Left ventricle myocardium superior (tissue), 1 donor: ENCODE results near the gene NAA10. TPM values are rescaled to one million over a fixed set of nuclear protein-coding genes. Genes with fewer than 3 reads are reported as not detected.

Experiments
- ATAC-seq: fragments of 200-7000 bp; cut with Tn5 transposase; one replicate; pipeline ENCODE4 v1.9.1; 2020; ENCODE audit warnings: mild to moderate bottlenecking, moderate library complexity
- DNase-seq: peaks from one replicate; pipeline ENCODE4 v3.0.0-alpha.2; 2020
- intact Hi-C: fragments of 100-400 bp; cut with micrococcal nuclease; formaldehyde crosslinking; loops from one replicate; pipeline ENCODE4 v1.11.0; 2022
- total RNA-seq: library from RNA; stranded (reverse); fragmentation: NEBNext Ultra II Directional; extraction: Animal tissue kit (Norgen Biotek cat#: 25700); gene quantifications from one replicate; pipeline ENCODE4 v1.2.1, GENCODE V29; 2021
- donor health status: DM: no; HTN: yes; CAD: no; lungs with severe emphysema.

NAA10 gene
- total RNA-seq, 1 donor from 2014 or later = 72.2 TPM

DNA sequence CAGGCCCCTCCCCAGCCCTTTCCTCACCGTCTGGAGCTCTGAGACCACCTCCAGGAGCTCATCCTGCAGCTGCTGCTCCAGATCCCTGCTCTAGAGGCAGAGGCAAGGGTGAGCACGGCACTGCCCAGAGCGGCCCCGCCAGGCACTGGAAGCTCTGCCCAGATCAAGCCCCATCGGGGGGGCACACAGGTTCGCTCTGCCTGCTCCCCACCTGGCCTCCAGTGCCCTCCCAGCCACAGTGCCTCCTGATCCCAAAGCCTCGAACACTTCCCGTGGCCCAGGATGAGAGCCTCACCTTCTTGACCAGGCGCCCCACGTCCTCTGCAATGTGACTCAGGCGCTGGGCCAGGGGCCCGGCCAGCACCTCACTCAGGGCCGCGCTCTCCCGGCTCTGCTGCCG lies 13.8 kb downstream of the NAA10 start:
- ATAC-seq (no peak), DNase-seq (no peak)
- intact Hi-C loops = no loop called here

DNA sequence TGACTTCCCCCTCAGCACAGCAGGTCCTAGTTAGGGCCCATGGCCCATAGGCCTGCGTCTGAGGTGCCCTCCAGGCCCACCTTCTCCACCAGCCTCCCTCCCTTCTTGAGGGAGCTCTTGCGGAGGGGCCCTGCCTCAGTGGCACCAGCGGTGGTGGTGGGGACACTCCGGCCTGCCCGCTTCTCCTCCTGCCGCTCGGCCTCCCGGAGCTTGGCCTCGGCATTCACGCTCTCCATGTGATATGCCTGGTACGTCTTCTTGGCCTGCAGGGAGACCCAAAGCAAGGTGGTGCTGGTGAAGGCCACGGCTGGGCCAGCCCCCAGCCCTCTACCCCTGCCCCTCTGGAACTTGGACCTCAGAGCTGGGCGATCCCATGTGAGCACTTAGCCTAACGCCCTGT lies 14.3 kb downstream of the NAA10 start:
- DNase-seq (no peak), ATAC-seq (no peak)
- intact Hi-C loops = no loop called here

DNA sequence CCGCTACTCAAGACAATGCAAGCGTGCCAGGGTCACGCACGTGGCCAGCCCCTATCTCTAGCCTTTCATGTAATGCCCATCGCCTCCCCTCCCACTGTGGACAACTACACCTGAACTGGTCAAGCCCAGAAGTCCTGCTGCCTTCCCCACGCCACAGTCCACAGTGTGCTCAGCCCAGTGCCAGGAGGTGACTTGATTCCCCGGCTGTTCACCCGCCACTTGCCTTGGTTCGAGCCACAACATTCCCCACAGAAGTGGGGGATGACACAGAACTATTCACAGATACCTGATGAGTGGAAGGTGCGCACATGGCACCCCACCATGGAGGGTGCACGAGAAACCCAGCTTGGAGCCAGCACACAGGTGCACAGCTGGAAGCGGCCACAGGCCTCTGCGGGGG lies 15.6 kb downstream of the NAA10 start:
- intact Hi-C loops = no loop called here
- ATAC-seq = no peak
- DNase-seq = no peak

DNA sequence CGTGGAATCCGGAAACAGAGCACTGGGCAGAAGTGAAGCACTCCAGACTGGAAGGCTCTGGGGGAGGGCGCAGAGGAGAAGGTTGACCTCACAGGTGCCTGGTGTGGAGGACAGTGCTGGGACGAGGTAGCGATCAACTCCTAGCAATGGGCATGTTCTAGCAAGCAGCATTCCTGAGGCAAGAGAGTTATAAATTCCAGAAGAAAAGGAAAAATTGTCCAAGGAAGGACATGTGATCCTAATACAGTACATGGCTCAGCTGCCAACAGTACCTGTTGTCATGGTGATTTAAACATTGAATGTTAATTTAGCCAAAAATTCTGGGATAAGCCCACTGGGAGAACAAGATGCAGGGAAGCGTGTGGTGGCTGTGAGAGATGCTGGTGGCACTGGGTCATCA lies 17.0 kb downstream of the NAA10 start:
- intact Hi-C loops = no loop called here
- no peak for DNase-seq
- no peak for ATAC-seq

DNA sequence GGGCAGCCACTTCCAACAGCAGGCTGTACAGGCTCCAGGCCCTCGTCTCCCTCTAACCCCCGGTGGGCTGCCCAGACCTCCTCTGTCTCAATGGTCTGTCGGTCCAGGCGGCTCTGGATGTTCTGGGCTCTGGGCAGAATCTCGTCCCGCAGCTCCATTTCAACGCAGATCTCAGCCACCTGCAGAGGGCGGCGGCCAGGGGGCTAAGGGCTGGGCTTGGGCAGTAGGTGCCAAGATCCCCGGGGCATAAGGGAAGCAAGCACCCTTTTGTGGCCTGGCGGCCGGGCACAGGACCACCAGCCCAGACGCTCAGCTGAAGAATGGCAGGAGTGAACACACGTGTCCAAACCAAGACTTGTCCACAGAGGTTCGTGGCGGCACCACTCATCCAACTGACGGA lies 21.1 kb downstream of the NAA10 start:
- DNase-seq (no peak), ATAC-seq (no peak)
- intact Hi-C loops = no loop called here

DNA sequence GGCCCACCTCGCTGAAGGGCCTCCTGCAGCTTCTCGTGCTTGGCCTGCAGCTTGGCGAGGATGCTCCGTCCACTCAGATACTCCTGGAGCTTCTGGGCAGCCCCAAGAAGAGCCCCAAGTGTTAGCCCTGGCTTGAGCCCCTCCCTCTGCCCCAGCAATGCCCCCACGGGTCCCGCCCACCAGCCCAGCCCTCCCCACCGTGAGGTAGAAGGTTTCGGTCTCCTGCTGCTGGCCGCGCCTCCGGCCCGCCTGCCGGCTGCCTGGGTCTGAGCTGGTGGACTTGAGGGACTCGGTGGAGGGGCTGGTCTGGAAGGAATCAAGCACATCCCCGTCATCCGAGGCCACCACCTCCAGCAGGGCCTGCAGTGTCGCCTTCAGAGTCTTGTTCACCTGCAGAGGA lies 21.6 kb downstream of the NAA10 start:
- ATAC-seq (no peak), DNase-seq (no peak)
- intact Hi-C loops = no loop called here

DNA sequence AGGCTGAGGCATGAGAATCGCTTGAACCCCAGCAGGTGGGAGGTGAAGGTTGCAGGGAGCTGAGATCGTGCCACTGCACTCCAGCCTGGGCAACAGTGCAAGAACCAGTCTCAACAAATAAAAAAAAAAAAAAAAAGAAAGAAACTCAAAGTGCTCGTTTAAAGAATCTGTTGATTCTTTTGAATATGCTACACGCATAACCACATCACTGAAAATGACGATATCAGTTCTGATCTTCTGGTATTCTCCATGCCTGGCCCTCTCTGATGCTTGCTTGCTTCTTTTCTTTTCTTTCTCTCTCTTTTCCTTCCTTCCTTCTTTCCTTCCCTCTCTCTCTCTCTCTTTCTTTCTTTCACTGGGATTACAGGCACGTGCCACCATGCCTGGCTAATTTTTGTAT lies 23.0 kb downstream of the NAA10 start:
- ATAC-seq (no peak), DNase-seq (no peak)
- intact Hi-C loops = no loop called here

DNA sequence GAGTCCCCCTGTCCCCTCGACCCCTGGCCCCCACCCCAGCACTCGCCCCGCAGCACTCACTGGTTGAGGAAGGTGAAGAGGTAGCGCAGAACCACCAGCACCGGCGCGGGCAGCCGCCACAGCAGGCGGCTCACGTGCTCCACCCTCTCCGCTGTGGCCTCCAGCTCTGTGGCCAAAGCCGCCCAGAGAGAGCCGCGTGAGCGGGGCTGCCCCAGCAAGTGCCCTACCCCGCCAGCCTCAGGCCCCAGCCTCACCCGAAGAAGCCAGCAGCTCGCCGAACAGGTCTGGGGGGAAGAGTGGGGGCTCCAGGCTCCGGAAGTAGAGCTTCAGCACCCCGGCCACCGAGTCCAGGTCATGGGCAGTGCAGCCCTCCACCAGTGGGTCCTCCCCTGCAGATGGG lies 24.4 kb downstream of the NAA10 start:
- DNase-seq (no peak), ATAC-seq (no peak)
- intact Hi-C loops = no loop called here

DNA sequence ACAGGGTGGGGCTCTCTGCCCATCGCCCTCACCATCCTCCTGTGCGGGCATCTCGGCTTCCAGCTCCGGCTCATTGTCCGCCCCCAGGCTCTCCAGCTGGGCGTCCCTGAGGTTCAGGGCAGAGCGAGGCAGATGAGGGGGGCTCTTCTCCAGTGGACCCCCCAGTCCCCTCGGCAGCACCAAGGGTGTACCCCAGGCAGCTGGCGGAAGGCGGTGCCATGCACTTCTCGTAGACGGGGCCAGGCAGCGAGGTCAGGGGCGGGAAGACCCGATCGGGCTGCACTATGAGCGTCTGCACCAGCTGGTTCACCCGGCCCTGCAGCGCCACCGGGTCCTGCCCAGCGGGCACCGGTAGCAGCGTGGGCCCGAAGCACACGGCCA lies 24.9 kb downstream of the NAA10 start:
- DNase-seq (no peak), ATAC-seq (no peak)
- intact Hi-C loops = no loop called here

DNA sequence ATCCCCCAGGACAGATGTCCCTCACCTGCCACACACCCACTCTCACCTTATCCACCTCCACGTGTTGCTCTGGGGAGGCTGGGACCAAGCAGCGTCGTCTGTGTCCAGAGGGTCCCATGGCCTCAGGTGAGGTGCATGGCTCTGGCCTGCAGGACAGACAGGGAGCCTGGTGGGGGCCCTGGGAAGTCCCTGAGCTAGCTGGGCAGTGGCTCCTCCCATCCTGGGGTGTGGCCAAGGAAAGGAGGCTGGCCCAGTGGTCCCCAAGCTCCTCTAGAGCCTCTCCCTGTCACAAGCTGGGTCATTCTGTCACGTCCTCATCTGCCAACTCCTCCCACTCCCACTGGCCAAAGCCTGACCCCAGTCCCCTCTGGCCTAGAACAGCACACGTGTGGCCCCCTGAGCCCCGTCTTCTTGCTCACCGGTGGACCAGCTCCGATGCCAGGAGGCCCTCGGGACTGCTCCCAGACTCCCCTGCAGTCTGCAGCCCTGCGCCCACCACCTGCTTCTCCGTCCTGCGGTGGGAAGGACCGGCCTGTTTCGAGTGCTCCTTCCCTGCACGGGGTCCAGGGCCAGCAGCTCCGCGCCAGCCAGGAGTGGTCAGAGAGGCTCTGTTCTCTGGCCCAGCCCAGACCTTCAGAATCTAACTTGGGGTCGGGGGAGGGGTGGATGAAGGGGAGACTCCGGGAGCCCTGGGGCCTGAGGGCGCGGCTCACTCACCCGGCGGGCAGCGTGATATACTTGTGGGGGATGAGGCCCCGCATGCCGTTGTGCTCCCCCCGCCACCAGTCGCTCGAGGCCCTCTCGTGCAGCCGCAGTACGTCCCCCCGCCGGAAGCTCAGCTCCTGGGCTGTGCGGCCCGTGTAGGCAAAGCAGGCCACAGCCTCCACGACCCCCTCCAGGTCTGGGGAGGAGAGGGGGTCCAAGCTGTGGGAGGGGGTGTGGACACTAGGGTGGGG lies 25.5 kb downstream of the NAA10 start:
- DNase-seq (no peak), ATAC-seq (peak; percentile 26)
- intact Hi-C loops = no loop called here

DNA sequence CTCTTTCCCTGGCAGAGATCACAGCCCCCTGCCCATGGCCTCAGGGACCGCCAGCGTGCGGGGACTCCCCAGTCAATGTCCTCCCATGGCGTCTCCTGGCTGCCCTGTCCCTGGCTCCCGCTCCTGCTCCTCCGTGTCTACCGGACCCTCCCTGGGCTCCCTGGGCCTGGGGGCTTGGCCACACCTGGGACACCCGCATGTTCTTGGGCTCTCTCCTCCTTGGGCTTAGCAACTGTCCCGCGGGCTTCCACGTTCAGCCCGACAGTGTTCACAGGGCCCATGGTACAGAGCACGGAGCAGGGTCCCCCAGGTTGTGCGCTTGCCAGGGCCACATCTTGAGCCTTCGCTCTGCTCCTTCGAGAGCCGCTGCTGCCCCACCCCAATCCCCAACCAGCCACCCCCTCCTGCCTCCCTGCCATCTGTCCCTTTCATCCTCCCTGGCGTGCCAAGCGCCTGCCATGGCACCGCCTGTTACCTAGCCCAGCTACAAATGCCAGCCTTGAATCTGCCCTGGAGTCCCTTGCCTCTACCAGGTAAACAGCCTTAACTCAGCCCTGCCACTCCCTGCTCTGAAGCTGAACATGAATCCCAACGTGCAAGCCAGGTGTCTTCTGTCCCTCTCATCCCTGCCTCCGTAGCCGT lies 26.5 kb downstream of the NAA10 start:
- DNase-seq = no peak
- no peak for ATAC-seq
- intact Hi-C loops = no loop called here

DNA sequence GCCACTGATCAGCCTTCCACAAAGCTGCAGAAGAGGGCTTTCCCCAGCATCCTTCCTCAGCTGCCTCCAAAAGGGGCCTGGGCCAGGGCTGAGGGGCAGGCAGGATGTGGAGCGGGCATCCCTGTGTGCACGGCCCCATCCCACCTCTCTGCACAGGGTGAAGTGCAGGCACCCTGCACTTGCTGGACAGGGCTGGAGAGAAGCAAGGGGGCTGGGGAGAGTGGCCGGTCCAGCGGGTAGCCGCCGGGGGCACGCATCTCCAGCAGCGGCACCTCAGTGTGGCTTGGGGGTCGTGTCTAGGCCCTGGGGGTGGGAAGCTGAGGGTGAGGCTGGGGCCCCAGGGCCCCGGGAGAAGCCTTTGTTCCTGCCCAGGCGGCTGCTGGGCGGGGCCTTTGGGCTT lies 27.4 kb downstream of the NAA10 start:
- DNase-seq (no peak), ATAC-seq (no peak)
- intact Hi-C loops = no loop called here

DNA sequence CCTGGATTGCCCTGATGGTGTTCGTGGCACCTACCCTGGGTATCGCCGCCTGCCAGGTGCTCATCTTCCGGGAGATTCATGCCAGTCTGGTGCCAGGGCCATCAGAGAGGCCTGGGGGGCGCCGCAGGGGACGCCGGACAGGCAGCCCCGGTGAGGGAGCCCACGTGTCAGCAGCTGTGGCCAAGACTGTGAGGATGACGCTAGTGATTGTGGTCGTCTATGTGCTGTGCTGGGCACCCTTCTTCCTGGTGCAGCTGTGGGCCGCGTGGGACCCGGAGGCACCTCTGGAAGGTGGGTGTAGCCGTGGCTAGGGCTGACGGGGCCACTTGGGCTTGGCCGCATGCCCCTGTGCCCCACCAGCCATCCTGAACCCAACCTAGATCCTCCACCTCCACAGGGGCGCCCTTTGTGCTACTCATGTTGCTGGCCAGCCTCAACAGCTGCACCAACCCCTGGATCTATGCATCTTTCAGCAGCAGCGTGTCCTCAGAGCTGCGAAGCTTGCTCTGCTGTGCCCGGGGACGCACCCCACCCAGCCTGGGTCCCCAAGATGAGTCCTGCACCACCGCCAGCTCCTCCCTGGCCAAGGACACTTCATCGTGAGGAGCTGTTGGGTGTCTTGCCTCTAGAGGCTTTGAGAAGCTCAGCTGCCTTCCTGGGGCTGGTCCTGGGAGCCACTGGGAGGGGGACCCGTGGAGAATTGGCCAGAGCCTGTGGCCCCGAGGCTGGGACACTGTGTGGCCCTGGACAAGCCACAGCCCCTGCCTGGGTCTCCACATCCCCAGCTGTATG lies 28.5 kb downstream of the NAA10 start:
- DNase-seq = no peak
- intact Hi-C loops = no loop called here
- ATAC-seq = no peak

DNA sequence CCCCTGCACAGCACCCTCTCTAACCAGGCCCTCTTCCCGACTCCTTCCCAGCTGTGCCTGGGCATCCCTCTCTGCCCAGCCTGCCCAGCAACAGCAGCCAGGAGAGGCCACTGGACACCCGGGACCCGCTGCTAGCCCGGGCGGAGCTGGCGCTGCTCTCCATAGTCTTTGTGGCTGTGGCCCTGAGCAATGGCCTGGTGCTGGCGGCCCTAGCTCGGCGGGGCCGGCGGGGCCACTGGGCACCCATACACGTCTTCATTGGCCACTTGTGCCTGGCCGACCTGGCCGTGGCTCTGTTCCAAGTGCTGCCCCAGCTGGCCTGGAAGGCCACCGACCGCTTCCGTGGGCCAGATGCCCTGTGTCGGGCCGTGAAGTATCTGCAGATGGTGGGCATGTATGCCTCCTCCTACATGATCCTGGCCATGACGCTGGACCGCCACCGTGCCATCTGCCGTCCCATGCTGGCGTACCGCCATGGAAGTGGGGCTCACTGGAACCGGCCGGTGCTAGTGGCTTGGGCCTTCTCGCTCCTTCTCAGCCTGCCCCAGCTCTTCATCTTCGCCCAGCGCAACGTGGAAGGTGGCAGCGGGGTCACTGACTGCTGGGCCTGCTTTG lies 29.2 kb downstream of the NAA10 start:
- DNase-seq (no peak), ATAC-seq (no peak)
- intact Hi-C loops = no loop called here

DNA sequence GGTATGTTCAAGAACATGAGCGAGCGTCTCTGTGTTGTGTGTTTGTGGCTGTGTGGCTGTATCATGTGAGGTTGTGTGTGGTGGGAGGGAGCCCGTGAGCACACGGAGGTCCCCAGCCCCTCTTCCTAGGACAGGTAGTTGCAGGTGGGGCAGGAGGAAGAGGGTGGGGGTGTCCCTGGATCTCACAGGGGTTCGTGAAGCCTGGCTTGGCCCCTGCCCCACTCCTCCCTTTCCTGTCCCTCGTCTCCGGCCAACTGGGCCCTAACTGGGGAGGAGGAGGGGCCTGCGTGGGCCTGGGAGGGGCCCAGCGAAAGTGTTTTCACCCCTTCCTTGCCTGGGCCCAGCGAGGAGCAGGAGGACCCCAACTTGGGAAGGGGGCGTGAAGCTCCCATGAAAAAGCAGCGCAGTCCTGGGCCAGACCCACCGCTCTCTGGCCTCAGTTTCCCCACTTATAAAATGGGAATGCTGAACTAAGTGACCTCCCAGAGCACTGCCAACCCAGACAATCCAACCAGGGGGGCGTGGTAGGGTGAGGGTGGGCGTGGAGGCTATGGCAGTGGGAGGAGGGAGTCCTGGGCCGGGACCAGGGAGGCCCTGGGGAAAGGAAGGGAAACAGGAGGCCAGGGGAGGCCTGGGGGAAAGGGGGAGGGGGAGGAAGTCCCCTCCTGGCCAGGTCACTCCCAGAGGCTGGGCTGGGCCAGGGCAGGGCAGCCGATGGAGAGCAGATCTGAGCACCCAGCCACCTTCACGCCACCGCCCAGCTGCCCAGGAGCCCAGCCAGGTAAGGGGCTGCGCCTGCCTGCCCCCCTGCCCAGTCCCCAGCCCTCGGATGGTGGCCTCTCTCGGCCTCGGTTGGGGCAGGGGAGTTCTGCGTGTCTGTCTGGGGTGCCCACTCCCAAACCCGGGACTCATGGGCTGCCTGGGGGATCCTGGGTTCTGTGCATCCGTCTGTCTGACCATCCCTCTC lies 30.6 kb downstream of the NAA10 start, which contains the start of gene AVPR2:
Gene AVPR2, plus strand, starts transcription at position 683 of the 967 bp plus-strand sequence. CDS start 473 bp downstream, outside the sequence.
- ATAC-seq = peak; percentile 59
- intact Hi-C loops = no loop called here

DNA sequence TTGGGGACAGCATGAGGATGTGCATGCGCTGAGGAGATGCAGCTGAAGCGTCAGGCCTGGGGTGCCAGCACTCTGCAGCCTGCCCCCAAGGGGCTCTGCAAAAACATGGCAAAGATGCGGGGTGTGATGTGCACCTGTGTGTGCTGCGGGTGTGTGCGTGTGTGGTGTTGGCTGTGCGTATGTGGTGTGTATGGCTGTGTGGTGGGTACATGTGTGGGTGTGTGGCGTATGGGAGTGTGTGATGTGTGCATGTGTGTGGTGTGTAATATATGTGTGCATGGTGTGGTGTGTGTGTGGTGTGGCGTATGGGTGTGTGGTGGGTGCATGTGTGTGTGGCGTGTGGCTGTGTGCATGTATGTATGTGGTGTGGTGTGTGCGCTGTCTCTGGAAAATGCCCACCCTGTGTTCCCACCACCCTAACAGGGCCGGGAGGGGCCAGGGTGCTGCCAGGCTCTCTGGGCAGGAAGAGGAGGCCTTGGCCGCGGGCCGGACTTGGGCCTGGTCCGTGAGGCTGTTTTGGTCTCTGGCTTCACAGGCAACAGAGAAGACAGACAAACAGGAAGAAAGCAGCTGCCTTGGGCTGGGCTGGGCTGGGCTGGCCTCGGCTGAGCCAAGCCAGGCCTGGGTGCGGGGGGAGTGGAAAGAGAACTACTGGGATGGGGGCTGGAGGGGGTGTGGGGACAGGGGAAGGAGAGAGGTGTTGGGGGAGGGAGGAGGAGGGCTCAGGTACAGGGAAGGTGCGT lies 31.4 kb downstream of the NAA10 start:
- DNase-seq = peak; percentile 55
- ATAC-seq = peak; percentile 55
- intact Hi-C loops = no loop called here

More for the DNA sequence above, 30.6 kb downstream of the NAA10 start, which contains the start of gene AVPR2:
- peak; percentile 45 for DNase-seq

DNA sequence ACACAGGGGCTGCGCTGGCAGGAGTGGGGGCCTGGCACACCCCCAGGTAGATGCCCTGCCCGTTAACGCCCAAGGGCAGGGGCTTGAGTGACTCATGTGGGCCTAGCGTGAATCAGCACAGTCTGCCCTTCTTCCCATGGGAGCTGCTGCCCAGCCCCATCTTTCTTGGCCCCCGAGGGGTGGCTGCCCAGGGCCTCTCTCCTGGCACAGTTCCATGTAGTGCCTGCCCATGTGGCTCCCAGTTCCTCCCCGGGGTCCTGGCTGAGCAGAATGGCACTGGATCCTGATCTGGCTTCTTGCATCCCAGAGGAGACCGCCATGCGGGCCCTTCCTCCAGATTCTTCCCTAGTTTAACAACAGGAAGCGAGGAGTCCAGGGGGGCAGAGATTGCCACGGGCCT lies 32.5 kb downstream of the NAA10 start:
- no peak for DNase-seq
- no peak for ATAC-seq
- intact Hi-C loops = no loop called here

DNA sequence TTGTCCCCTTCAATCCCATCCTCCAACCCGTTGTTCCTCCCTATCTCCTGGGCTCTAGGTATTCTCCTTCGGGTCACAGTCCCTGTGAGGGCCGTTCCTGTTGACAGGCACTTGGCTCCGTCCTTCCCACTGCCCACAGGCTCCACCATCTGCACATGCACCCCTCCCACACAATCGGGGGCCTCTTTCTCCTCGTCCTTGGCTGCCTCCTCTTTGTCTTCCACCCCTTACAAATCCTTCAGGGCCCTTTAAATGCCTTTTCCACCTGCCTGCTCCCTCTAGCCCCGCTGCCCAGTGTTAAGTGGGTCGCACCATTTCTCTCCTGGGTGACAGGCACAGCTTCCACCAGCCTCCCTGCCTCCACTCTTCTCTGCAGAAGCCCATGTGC lies 33.1 kb downstream of the NAA10 start:
- intact Hi-C loops = no loop called here
- DNase-seq (no peak), ATAC-seq (no peak)
